Erythroblast (primary cell): ENCODE data around the gene C1orf167.

Experiments
- DNase-seq, 2 experiments: peaks; one replicate each; lab custom pipeline; 2025; lab: John Stamatoyannopoulos, UW
- GATA1 ChIP-seq: IDR thresholded peaks from 2 replicates; pipeline ENCODE4 v1.6.1; 2011; ENCODE audit warnings: low read depth, mild to moderate bottlenecking, control low read depth, low read length, moderate library complexity
- POLR2A ChIP-seq: IDR thresholded peaks from 2 replicates; pipeline ENCODE4 v1.6.1; 2011; ENCODE audit warnings: mild to moderate bottlenecking, low read length

Gene C1orf167

DNA sequence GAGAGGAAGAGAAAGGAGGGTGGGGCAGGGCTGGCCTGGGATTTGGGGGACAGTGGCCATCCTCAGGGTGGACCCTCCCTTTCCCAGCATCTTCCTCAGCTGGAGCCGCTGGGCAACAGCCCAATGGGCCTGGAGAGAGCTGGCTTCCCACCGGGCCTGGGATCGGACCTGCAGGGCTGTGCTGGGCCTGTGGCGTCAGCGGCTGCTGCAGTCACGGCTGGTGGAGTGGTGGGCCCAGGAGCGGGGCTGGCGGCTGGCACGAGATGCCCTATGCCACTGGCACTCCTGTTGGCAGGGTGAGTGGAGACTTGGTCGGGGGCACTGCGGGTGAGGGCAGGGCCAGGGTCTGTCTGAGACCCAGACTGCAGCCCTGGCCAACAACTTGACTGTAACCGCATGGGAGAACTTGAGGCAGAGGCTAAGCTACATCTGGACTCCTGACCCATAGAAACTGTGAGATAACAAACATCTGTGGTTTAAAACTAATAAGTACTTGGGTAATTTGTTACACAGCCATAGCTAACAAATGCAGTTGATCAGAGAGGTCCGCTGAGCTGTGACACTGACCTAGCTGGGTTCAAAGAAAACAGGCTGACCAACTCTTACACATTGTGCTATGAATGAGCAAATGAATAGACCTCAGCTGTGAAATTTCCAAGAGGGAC lies 17.9 kb downstream of the C1orf167 start:
- no peak for DNase-seq
- TF ChIP-seq GATA1 (no peak), POLR2A (no peak)

DNA sequence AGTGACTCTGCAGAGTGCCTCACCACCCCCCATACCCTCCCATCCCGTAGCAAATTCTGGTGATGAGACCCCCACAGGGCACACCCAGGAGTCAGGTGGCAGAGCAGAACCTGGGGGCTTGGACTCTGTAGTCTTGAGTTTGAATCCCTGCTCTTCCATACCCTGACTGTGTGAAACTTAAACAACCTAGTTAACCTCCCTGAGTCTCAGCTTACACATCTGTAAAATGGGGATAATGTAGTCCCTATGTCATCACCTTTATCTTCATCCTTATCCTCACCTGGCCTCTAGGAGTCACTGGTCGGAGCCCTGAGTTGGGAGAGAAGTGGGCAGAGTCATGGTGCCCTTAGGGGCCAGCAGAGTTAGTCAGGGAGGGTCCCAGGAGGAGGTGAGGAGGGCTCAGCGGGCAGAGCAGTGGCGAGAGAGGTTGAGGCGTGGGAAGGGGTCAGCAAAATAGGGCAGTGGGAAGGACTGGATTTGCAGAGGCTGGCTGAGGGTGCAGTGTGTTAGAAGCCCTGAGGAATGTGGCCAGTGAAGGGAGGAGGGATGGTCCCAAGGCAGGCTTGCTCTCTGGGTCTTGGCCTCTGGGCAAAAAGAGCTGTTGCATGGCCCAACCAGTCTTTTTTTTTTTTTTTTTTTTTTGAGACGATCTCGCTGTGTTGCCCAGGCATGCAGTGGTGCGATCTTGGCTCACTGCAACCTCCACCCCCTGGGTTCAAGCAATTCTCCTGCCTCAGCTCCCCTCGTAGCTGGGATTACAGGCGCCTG lies 18.6 kb downstream of the C1orf167 start:
- DNase-seq = no peak
- TF ChIP-seq GATA1 = no peak
- TF ChIP-seq POLR2A = no peak

DNA sequence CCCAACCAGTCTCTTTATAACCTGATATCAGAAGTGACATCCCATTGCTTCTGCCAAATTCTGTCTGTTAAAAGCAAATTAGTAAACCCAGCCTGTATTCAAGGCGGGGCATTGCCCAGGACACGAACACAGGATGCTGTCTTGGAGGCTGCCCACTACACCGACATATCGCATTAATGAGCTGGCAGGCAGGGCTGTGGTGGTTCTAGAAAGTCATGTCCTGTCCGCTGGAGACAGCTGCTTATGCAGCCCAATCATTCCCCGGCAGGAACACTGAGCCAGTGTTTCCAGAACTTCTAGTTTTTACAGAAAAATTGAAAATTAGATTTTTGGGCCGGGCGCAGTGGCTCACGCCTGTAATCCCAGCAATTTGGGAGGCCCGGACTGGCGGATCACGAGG lies 19.3 kb downstream of the C1orf167 start:
- DNase-seq = no peak
- TF ChIP-seq GATA1 (no peak), POLR2A (no peak)

DNA sequence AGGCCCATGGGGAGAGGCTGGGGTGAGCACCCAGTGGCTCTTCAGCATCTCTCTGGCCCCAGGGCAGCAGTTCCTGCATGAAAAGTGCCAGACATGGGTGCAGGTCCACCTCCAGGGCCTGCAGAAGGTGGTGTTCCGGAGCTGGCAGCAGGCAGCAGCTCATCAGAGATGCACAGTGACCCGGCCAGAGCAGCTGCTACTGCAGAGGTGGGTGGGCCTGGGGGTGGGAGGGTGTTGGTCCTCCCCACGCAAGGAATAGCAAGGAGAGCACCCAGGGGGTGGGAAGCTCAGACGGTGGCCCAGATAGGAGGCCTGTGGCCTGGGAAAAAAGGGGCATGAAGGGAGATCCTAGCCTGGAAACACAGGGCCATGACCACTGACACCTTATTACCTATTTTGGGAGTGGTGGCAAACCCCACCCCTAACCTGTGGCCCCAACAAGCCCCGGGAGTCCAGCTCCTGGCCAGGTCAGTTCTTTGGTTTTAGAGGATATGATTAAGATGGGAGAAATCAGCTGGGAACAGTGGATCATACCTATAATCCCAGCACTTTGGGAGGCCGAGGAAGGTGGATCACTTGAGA lies 20.2 kb downstream of the C1orf167 start:
- DNase-seq = no peak
- no peak for TF ChIP-seq POLR2A
- no peak for TF ChIP-seq GATA1

DNA sequence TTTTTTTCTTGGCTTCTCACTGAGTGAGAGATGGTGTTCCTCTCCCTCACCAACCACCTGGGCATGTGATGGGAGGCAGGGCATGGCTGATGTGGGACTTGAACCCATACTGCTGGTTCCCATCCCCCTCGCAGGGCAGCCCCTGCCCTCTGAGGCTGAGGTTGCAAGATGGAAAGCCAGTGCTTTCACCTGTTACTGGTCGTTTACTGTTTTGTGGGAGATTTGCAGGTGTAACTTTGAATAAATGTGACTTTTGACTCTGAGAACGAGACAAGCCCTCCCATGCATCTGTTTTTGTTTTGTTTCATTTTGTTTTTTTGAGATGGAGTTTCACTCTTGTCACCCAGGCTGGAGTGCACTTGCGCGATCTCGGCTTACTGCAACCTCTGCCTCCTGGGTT lies 21.6 kb downstream of the C1orf167 start:
- no peak for DNase-seq
- TF ChIP-seq POLR2A = no peak
- no peak for TF ChIP-seq GATA1

DNA sequence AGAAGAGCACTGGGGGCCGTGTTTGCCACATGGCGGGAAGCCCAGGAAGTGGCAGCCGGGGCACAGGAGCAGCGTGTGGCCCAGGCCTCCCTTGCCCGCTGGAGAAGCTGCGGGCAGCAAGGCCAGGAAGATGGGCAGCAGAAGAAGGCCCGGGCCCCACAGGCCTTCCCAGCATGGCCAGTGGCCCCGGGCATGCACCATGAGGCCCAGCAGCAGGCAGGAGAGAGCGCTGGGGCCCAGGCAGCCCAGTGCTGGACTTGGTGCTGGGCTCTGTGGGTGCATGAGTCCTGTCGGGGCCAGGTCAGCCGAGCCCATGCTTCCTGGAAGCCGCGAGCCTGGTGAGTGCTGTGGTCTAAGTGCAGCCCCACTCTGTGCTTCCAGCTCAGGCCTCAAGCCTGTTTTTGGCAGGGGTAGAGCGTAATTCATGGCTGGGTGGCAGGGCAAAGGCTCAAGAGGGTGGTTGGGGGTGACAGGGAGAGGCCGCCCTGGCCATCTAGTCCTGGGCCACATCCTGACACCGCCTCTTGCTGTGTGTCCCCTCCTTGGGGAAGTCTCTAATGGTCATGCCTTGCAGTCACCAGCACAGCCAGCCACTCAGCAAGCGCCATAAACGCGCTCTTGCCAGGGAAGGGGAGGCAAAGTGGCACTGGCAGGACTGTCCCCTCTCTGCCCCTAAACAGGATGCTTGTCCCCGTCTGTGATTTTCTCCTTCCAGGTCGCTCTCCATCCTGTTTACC lies 22.4 kb downstream of the C1orf167 start:
- no peak for TF ChIP-seq POLR2A
- no peak for TF ChIP-seq GATA1

DNA sequence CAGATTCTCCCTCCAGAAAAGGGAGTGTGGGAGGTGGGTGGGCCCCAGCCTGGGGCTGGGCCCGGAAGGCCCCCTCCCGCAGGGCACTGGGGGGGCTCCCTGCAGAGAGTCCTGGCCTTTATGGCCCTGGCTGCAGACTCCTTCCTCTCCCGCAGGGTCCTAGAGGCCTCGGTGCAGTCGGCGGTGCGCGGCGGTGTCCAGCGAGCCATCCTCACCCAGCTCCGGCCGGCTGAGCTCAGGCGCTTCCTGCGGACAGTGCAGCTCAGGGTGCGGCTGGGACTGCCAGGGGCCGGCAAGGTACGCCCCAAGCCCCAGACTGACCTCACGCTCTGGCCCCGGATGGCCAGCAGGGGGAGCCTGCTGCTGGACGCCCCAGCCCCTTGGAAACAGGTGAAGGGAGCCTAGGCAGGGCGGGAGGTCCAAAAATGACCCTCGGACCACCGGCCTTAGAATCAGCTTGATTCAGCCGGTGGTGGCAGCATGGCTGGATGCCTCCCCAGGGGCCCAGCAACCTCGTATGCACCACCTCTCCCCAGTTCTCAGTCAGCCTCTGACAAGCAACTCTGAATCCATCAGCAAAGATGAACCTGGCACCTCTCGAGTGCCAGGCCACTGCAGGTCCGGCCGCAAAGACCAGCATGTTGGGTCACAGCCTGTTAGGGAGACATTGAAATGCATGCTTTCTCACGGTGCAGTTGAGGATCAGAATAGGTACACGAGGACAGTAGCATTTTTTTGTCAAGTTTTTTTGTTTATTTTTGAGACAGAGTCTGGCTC lies 23.2 kb downstream of the C1orf167 start:
- peak; percentile 72 to 80 for DNase-seq
- TF ChIP-seq POLR2A = peak; percentile 63
- no peak for TF ChIP-seq GATA1

More for the DNA sequence above, 22.4 kb downstream of the C1orf167 start:
- no peak for DNase-seq

DNA sequence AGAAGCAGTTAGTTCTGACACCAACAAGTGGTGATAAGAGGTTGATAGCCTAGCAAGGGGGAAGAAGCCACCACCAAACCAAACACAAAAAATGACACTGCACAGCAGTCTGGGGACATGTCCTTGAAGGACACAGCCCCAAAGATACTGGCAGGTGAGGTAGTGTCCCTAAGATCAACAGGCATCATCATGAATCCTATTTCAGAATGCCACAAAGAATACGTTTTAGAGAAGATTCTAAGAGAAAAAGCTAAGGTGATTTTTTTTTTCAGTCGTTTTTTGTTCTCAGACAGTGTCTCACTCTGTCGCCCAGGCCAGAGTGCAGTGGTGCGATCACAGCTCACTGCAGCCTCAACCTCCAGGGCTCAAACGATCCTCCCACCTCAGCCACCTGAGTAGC lies 24.2 kb downstream of the C1orf167 start:
- no peak for TF ChIP-seq GATA1
- TF ChIP-seq POLR2A = no peak
- no peak for DNase-seq

DNA sequence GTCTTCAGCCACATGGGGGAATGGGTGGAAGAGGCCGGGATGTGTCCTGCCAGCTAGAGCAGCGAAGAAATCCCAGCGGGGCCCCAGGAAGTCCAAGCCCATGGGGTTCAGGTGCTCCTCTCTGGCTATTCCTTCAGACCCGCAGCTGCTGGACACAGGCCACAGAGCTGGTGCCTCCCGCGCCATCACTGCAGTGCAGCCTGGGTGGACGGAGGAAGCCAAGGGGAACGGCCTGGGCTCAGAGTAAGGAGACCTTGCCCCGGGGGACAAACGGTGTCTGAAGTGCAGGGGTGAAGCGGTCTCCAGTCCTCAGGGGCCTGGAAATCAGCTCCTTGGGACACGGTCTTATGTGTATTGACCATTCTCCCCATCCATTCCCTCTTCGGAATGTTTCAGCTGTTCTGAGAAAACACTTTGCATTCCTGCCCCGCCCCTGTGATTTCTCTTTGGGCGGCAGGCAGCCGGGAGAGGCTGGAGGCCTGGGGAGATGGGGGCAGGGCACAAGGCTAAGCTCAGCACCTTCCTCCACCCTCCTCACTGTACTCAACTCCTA lies 25.3 kb downstream of the C1orf167 start:
- peak in 1 of 2 experiments; percentile 43 for DNase-seq
- TF ChIP-seq POLR2A (no peak), GATA1 (no peak)

DNA sequence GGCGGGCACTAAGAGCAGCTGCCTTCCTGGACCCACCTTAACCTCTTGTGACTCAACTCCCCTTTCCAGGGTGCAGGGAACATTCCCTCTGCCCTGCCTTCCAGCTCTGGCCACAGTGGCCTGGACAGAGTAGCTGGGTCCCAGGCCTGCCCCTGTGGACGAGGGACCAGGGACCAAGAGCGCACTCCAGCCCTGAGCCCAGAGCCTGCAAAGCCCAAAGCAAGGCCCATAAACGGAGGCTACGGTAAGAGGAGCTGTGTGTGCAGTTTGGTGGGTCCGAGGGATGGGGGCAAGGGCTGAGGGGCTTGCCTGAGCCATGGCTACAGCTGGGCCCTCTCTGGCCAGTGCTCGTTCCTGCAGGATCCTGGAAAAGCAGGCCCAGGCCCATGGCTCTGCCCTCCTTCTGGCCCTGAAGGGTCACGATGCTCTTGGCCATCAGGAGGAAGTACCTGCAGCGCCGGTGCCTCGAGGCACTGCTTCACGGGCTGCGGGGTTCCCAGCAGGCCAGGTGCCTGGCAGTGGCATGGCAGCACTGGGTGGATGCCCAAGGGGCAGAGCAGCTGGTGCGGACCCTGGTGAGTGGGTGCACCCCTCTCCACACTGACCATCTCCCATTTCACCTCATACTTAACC lies 25.9 kb downstream of the C1orf167 start:
- no peak for DNase-seq
- TF ChIP-seq POLR2A = peak; percentile 59
- TF ChIP-seq GATA1 = no peak

DNA sequence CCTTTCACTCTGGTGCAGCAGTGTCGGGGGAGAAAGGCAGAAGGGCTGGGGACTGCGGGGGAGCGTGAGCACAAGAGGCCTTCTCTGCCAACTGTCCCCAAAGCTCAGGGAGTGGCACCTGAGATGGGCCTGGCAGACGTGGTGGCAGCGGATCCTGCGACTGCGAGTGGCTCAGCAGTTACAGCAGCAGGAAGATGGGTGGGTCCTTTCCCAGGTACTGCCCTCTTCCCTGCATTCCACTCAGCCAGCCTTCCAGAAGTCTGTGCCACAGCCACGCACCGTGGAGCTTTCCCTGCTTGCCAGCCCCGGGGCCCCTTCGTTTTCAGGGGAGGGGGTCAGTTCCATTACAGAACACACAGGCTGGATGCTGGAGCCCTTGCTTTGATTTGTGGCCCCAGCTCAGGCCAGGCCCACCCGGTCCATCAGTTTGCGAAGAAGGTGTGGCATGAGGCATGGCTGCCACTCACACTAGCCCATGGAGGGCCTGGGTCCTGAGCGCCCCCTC lies 26.6 kb downstream of the C1orf167 start:
- TF ChIP-seq POLR2A (peak; percentile 13), GATA1 (no peak)
- DNase-seq = no peak

DNA sequence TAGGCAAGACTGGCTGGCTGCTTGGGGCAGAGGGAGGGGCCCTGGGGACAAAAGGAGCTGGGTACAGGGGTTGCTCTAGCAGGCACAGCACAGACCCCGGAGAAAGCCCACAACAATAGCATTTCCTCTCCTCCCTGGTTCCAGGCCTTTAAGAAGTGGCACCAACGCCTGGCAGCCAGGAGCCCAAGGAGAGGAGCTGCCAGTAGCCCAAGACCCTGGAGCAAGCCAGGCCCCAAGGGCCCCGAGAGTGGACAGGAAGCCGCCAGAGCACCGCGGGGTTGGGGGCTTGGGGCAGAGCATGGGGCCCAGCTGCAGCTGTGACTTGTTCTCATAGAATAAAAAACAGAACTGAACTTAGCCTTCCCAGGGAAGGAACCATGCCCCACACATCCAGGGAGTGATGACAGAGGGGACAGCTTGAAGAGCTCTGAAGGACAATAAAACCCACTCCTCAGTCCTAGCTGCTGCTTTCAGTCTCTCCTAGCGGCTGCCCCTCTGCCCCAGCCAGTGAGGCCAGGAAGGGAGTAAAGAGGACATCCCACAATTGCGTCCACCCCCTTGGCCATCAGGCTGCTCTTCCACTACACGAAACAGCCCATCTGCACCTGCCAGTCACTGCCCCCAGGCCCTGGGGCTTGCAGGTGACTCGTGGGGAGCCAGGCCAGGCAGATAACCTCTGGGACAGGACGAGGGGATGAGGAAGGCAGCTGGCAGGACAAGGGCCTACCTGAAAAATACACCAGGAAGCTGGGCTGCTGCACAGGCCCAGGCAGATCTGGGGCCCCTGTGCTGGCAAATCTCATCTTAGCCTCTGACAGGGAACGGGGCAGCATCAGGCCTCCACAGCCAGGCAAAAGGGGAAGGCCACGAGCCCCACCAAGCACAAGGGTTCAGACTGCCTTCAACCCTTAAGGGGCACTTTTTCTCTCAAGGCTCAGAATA lies 27.4 kb downstream of the C1orf167 start:
- TF ChIP-seq POLR2A (peak; percentile 18), GATA1 (no peak)
- no peak for DNase-seq
